Measurements from ENCODE around the gene CCNF. TPM values are rescaled to one million over a fixed set of nuclear protein-coding genes. Genes with fewer than 3 reads are reported as not detected.
A peak's percentile ranks its signal among the peaks of the same experiment; 100 is the strongest.

CCNF gene
- total and polyA plus RNA-seq, 9 donors = 0.87 to 2.5 (median 1.8) TPM

- TF ChIP-seq, protein P1, sequence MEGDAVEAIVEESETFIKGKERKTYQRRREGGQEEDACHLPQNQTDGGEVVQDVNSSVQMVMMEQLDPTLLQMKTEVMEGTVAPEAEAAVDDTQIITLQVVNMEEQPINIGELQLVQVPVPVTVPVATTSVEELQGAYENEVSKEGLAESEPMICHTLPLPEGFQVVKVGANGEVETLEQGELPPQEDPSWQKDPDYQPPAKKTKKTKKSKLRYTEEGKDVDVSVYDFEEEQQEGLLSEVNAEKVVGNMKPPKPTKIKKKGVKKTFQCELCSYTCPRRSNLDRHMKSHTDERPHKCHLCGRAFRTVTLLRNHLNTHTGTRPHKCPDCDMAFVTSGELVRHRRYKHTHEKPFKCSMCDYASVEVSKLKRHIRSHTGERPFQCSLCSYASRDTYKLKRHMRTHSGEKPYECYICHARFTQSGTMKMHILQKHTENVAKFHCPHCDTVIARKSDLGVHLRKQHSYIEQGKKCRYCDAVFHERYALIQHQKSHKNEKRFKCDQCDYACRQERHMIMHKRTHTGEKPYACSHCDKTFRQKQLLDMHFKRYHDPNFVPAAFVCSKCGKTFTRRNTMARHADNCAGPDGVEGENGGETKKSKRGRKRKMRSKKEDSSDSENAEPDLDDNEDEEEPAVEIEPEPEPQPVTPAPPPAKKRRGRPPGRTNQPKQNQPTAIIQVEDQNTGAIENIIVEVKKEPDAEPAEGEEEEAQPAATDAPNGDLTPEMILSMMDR (IDR thresholded peaks at IDR 0.05) = no peak
- Histone ChIP-seq H3K27ac (no peak overlapping the region), H3K9me3 (no peaks in the 10 kb centered on the region), H3K4me3 (no peak overlapping the region), H3K4me1 (ENCODE audit: insufficient read depth) (peaks cover 3% of the 10 kb centered on the region), H3K27me3 (no peaks in the 10 kb centered on the region), H3K36me3 (no peaks in the 10 kb centered on the region)
- 55 to 58% (median 57%) methylated on average over 7 of the region's 7 CpGs for WGBS, 3 donors
- intact Hi-C loops (cut with DNase I) = no loop called here
- DNase-seq = peak in 1 of 5 donors; percentile 15
Measured at GRCh38 chr16:2457946-2458345, 28.7 kb downstream of the CCNF start.

DNA sequence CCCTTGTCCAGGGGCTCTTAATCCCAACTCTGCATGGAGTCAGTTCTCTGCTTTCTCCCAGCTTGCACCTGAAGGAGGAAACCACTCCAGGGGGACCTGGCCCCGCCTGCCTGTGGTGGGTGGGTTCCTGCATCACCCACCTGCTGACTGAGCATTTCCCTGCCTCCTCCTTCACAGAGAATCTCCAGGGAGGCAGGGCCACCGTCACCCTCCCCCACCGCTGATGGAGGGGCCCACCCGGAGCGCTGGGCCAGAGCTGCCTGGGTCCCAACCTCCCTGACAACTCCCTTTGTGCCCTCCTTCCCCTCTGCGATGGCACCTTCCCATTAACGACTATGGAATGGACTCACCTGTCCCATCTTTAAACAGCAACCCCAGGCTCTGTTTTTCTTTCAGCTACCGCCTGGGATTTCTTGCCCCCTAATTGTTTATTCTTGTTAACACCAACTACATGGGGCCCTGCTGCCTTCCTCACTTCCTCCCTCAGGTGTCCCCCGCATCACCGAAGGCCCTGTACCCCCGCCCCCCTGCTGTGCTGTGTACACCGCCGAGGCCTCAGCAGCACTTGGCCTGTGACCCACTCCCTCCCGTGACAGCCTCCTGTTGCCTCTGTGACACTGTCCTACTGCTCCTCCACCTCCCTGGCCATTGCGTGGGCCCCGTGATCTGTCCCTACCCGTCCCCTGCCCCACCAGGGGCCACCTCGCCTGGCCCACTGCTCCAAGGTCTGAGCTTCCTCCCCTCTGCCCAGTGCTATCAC is 29.8 kb downstream of the CCNF start:
- H3K9me3 ChIP-seq = no peaks in the 10 kb centered on the region
- no peak overlapping the region for H3K27ac ChIP-seq
- no peaks in the 10 kb centered on the region for H3K27me3 ChIP-seq
- DNase-seq = peak in 2 of 5 donors; percentile 35 to 48
- TF ChIP-seq EP300 (IDR thresholded peaks at IDR 0.05) (no peak), POLR2A (IDR thresholded peaks at IDR 0.05) (no peak)
- TF ChIP-seq, protein P1 (IDR thresholded peaks at IDR 0.05) = no peak
- H3K4me3 ChIP-seq = peak overlapping the region; percentile 38
- intact Hi-C loops (cut with DNase I) = no loop called here
- 19% methylated on average over 18 of the region's 18 CpGs for WGBS, 3 donors
- H3K36me3 ChIP-seq = no peaks in the 10 kb centered on the region
- H3K4me1 ChIP-seq (ENCODE audit: insufficient read depth) = peaks cover 3% of the 10 kb centered on the region

- intact Hi-C loops (cut with DNase I) = no loop called here
- TF ChIP-seq, protein P1 (IDR thresholded peaks at IDR 0.05) = no peak
- TF ChIP-seq POLR2A (IDR thresholded peaks at IDR 0.05) (no peak), EP300 (IDR thresholded peaks at IDR 0.05) (no peak)
- Histone ChIP-seq H3K27me3 (no peaks in the 10 kb centered on the region), H3K27ac (no peak within 1 kb of the TSS), H3K4me1 (ENCODE audit: insufficient read depth) (peaks cover 3% of the 10 kb centered on the region), H3K4me3 (peak within 1 kb of the TSS; percentile 38), H3K36me3 (no peaks in the 10 kb centered on the region), H3K9me3 (no peaks in the 10 kb centered on the region)
- DNase-seq = peak; percentile 94 to 97 (median 97)
- 0 to 1% (median 1%) methylated on average over 28 to 66 of the region's 66 CpGs for WGBS, 3 donors
Measured at GRCh38 chr16:2459647-2460390, 30.6 kb downstream of the CCNF start, which contains the start of gene TEDC2. Gene TEDC2 (plus strand): TSS chr16:2460109. CDS start chr16:2460145, 36 bp downstream.

- DNase-seq = no peak
- Histone ChIP-seq H3K4me1 (ENCODE audit: insufficient read depth) (peaks cover 3% of the 10 kb centered on the region), H3K27me3 (no peaks in the 10 kb centered on the region), H3K36me3 (no peaks in the 10 kb centered on the region), H3K4me3 (peak overlapping the region; percentile 38), H3K27ac (no peak overlapping the region), H3K9me3 (no peaks in the 10 kb centered on the region)
- intact Hi-C loops (cut with DNase I) = no loop called here
- TF ChIP-seq, protein P1 (IDR thresholded peaks at IDR 0.05) = no peak
- TF ChIP-seq EP300 (IDR thresholded peaks at IDR 0.05) (no peak), POLR2A (IDR thresholded peaks at IDR 0.05) (no peak)
- WGBS, 3 donors = 3 to 10% (median 3%) methylated on average over 5 to 20 of the region's 20 CpGs
Measured at GRCh38 chr16:2460391-2460713, 31.1 kb downstream of the CCNF start.

All from ovary (tissue), 9 donors.